Ovary (tissue), 9 donors: Measurements from ENCODE around the gene LARGE1. TPM values are rescaled to one million over a fixed set of nuclear protein-coding genes. Genes with fewer than 3 reads are reported as not detected.

Source experiments
- DNase-seq, 5 donors: peaks; one replicate each; pipeline ENCODE4 v3.0.0-alpha.2; 2019 to 2020
- H3K27ac ChIP-seq, 2 donors: fragments of 200-600 bp; one replicate each; pipeline versions ENCODE4 v1.5.1 to v1.8.0; 2019 to 2022
- H3K27me3 ChIP-seq: fragments of 200-600 bp; one replicate; pipeline ENCODE4 v1.8.0; 2022
- H3K36me3 ChIP-seq: fragments of 200-600 bp; sonication (generic); one replicate; pipeline ENCODE4 v1.5.1; 2019
- H3K4me1 ChIP-seq: one replicate; pipeline ENCODE4 v1.8.1; 2013; ENCODE audit warnings: mild to moderate bottlenecking, moderate library complexity; ENCODE audit not compliant: insufficient read depth
- H3K4me3 ChIP-seq: fragments of 200-600 bp; sonication (generic); one replicate; pipeline ENCODE4 v1.5.1; 2017
- H3K9me3 ChIP-seq, 2 donors: fragments of 200-600 bp in 1 of 2; sonication (generic) in 1 of 2; one replicate each; pipeline versions ENCODE4 v1.5.1 to v1.8.1; 2013 to 2019; ENCODE audit warnings: mild to moderate bottlenecking in 1 of 2, moderate library complexity in 1 of 2
- CTCF ChIP-seq, 3 donors: fragments of 450-650 bp in 2 of 3; fragments of 200-600 bp in 1 of 3; IDR thresholded peaks; one replicate each; pipeline versions ENCODE4 v1.5.1 to v1.8.0; 2016 to 2022; ENCODE audit warnings: antibody characterized with exemption in 3 of 3, mild to moderate bottlenecking in 1 of 3
- EP300 ChIP-seq: sonication (generic); formaldehyde crosslinking; IDR thresholded peaks from one replicate; pipeline ENCODE4 v1.6.1; 2017; ENCODE audit warnings: antibody characterized with exemption
- POLR2A ChIP-seq: fragments of 450-650 bp; IDR thresholded peaks from one replicate; pipeline ENCODE4 v1.6.1; 2017; ENCODE audit warnings: antibody characterized with exemption, mild to moderate bottlenecking, moderate library complexity
- WGBS, 3 donors: extraction: QIAGEN DNeasy Blood & Tissue Kit in 1 of 3; methylation state at CpG; one replicate each; pipeline versions ENCODE4 v1.1.5 to v1.1.7; 2013 to 2017; 5-methylcytosine and 5-hydroxymethylcytosine counted together
- intact Hi-C, 4 donors: fragments of 100-400 bp; cut with DNase I; formaldehyde crosslinking; loops; one replicate each; pipeline versions ENCODE4 v1.11.0 to v1.15.1; 2022 to 2023
- polyA plus RNA-seq, 2 donors: library from polyadenylated mRNA; stranded (reverse); fragments of 200-250 nt in 1 of 2; fragments of 350-450 nt in 1 of 2; fragmentation: Illumina TruSeq in 1 of 2; extraction: RNeasy Lipid Tissue Mini Kit (QIAGEN cat#74804) in 1 of 2; gene quantifications; one replicate each; pipeline ENCODE4 v1.2.3, GENCODE V29; 2013 to 2014
- total RNA-seq, 7 donors: library from RNA; depleted of rRNA in 2 of 7; stranded (reverse); fragments of >200 nt in 2 of 7; fragmentation: NEBNext Ultra II Directional in 3 of 7; extraction: Animal tissue kit (Norgen Biotek cat#: 25700) in 3 of 7; gene quantifications; one replicate each; pipeline versions ENCODE4 v1.1.0 to v1.2.4, GENCODE V29; 2016 to 2023
- donor health status: DM: no; HTN: no; CAD: no; lungs with moderate emphysema.
- donor health status: DM: no; HTN: no; CAD: no.
- donor health status: Bipolar disorder and iron deficiency.
- donor health status: DM: yes; HTN: yes; CAD: no.
- donor health status: DM: no; HTN: no; CAD: no.
- donor health status: DM: yes; HTN: yes; CAD: no.

LARGE1 gene
- total and polyA plus RNA-seq, 9 donors: 13.4 to 67.6 (median 36.8) TPM

- peak in 1 of 5 donors; percentile 15 for DNase-seq
- Histone ChIP-seq H3K4me1 (peaks cover 21% of the 10 kb centered on the region), H3K36me3 (no peaks in the 10 kb centered on the region), H3K27me3 (no peaks in the 10 kb centered on the region), H3K9me3 (no peaks in the 10 kb centered on the region), H3K4me3 (no peak overlapping the region), H3K27ac (peak overlapping the region; percentile 19 to 57)
- TF ChIP-seq EP300: no peak
- no peak for TF ChIP-seq CTCF (IDR thresholded peaks at IDR 0.05)
- no peak for TF ChIP-seq POLR2A
- intact Hi-C loops: loop anchor here in 1 of 4 donors (10.0 kb wide), 1 partner anchor 267 kb away; the partner anchor contains the start of gene LARGE1
- WGBS, 3 donors: 25 to 39% (median 32%) methylated on average over 8 of the region's 8 CpGs
Observed at GRCh38 chr22:33657670-33658069, 262.6 kb downstream of the LARGE1 start.

DNA sequence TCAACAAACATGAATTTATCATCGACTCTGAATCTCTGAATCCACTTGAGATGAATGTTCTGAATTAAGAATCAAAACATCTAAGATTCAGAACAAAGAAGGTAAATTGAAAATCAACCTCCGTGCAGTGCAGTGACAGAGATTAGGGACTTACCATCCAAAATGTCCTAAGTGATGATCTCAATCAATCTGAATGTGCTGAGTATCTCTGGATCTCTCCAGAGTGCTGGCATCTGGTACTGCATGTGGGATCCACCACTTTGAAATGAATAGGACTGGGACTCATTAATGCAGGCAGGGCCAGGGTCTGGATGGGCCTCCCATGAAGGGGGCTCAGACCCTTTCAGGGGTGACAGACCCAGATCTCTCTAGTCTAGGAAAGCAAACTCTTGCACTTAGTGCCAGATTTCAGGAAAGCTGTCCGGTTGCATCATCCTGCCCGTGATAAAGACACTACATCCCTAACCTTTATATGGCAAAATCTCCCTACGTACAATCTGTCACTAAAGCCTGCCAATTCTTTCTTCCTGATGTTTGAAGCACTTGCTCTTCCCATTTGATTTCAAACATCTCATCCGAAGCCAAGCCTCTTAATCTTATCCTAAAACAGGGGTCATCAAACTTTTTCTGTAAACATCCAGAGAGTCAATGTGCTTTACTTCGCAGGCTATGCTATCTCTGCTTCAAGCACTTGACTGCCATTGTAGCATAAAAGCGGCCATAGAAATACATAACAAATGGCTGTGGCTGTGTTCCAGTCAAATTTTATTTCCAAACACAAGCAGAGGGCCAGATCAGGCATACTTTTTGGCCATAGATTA is 263.3 kb downstream of the LARGE1 start:
- peak in 2 of 5 donors; percentile 24 to 33 for DNase-seq
- 19 to 30% (median 24%) methylated on average over 8 of the region's 8 CpGs for WGBS, 3 donors
- intact Hi-C loops: loop anchor here in 1 of 4 donors (10.0 kb wide), 1 partner anchor 268 kb away; the partner anchor contains the start of gene LARGE1
- no peaks in the 10 kb centered on the region for H3K27me3 ChIP-seq
- no peak overlapping the region for H3K4me3 ChIP-seq
- peak overlapping the region; percentile 19 to 57 for H3K27ac ChIP-seq
- TF ChIP-seq CTCF (IDR thresholded peaks at IDR 0.05) (no peak), POLR2A (no peak), EP300 (no peak)
- H3K36me3 ChIP-seq: no peaks in the 10 kb centered on the region
- H3K4me1 ChIP-seq: peaks cover 21% of the 10 kb centered on the region
- H3K9me3 ChIP-seq: no peaks in the 10 kb centered on the region

DNA sequence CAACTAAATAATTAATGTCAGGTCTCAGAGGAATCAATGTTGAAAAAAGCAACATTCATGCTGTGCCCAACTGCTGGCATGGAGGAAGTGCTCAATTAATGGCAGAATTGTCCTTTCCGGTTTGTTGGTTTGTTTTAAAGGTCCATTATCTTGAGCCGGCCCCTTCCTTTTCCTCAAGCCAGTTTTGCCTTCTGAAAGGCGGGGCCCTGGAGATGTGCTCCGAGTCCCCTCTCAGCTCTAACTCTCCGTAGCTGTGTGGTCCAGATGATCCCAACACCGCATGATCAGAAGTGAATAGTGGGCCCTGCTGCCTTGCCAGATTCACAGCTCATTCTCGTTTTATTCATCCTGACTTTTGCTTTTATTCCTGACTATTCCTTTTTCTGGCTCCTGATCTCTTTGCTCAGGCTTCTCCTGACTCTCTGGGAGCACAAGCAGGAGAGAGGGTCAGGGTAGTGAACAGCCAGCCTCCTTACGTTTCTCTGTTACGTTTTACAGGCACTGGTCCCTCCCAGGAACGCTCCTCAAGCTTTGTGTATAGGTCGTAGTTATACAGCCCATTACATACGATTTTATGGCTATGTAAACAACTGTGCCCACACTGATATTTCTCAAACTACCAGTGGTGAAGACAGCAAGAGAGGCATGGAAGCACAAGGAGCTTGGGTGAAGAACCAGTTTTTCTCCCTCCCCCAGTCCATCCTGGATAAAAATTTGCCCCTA is 265.9 kb downstream of the LARGE1 start:
- H3K27me3 ChIP-seq: no peaks in the 10 kb centered on the region
- no peak for TF ChIP-seq CTCF (IDR thresholded peaks at IDR 0.05)
- DNase-seq: no peak
- H3K4me1 ChIP-seq: peaks cover 16% of the 10 kb centered on the region
- H3K27ac ChIP-seq: no peak overlapping the region
- WGBS, 3 donors: 69 to 73% (median 70%) methylated on average over 12 of the region's 12 CpGs
- no peak overlapping the region for H3K4me3 ChIP-seq
- H3K9me3 ChIP-seq: no peaks in the 10 kb centered on the region
- no peaks in the 10 kb centered on the region for H3K36me3 ChIP-seq
- intact Hi-C loops: loop anchor here in 1 of 4 donors (10.0 kb wide), 1 partner anchor 270 kb away; the partner anchor contains the start of gene LARGE1

- DNase-seq: no peak
- Histone ChIP-seq H3K27me3 (no peaks in the 10 kb centered on the region), H3K4me1 (peaks cover 11% of the 10 kb centered on the region), H3K27ac (no peak overlapping the region), H3K9me3 (no peaks in the 10 kb centered on the region), H3K36me3 (no peaks in the 10 kb centered on the region), H3K4me3 (no peak overlapping the region)
- WGBS, 3 donors: 94 to 98% (median 96%) methylated on average over 8 of the region's 8 CpGs
- no peak for TF ChIP-seq CTCF (IDR thresholded peaks at IDR 0.05)
- TF ChIP-seq POLR2A: no peak
- no peak for TF ChIP-seq EP300
- intact Hi-C loops: loop anchor here in 1 of 4 donors (10.0 kb wide), 1 partner anchor 271 kb away; the partner anchor contains the start of gene LARGE1
Observed at GRCh38 chr22:33653532-33654063, 266.7 kb downstream of the LARGE1 start.
